HG03103 (cell line): ENCODE results near the gene SCAP.
"Not testable (repeated sequence)": the region's sequence is repeated elsewhere in the genome, so short reads cannot be mapped to it uniquely, and the experiment has no call there.

Source experiments
- ATAC-seq: cut with Tn5 transposase; IDR thresholded peaks from one replicate; pipeline ENCODE4 v1.9.1; 2021; ENCODE audit warnings: low read depth; ENCODE audit not compliant: unreplicated experiment

SCAP gene

GRCh38 chr3:47370887-47371697, 104.6 kb downstream of the SCAP start:
- no peak for ATAC-seq

GRCh38 chr3:47370020-47370419, 105.7 kb downstream of the SCAP start:
- not testable (repeated sequence) for ATAC-seq

GRCh38 chr3:47367631-47368030, 108.1 kb downstream of the SCAP start:
- ATAC-seq = no peak

DNA sequence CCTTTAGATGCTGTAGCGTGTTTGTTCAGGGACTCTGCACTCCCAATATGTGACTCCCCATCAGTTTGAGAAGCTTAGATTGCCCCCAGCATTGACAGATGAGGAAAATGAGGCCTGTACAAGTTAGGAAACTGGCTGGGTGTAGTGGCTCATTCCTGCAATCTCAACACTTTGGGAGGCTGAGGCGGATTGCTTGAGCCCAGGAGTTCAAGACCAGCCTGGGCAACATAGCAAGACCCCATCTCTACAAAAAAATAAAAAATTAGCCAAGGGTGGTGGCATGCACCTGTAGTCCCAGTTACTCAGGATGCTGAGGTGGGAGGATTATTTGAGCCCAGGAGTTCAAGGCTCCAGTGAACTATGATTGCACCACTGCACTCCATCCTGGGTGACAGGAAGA, 108.9 kb downstream of the SCAP start:
- no peak for ATAC-seq

DNA sequence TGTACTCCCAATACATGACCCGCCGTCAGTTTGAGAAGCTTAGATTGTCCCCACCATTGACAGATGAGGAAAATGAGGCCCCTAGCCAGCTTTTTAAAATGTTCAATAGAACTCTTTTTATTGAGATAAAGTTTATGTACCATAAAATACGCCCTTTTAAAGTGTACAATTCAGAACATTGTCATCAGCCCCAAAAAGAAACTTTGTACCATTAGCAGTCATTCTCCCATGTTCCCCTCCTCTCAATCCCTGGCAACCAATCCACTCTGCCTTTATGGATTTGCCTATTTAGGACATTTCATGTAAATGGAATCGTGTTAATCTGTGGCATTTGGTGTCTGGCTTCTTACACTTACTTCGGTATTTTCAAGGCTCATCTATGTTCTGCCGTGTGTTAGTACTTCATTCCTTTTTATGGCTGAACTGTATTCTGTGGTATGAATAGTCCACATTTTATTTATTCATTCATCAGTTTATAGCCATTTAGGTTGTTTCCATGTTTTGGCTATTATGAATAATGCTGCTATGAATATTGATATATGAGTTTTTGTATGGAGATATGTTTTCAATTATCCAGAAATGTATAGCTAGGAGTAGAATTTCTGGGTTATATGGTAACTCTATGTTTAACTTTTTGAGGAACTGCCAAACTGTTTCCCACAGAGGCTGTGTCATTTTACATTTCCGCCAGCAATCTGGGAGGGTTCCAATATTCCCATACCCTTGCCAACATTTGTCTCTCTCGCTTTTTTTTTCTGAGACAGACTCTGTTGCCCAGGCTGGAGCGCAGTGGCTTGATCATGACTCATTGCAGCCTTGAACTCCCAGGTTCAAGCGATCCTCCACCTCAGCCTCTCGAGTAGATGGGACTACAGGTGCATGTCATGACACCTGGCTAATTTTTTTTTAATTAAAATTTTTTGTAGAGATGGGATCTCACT, 110.3 kb downstream of the SCAP start:
- no peak for ATAC-seq
